Peyer's patch (tissue), 4 donors: Measurements from ENCODE around the gene IL20RB. TPM values are rescaled to one million over a fixed set of nuclear protein-coding genes. Genes with fewer than 3 reads are reported as not detected.
"Not testable (repeated sequence)": the region's sequence is repeated elsewhere in the genome, so short reads cannot be mapped to it uniquely, and the experiment has no call there.

Source experiments
- DNase-seq, 3 donors: peaks; one replicate each; pipeline ENCODE4 v3.0.0-alpha.2; 2017 to 2019
- H3K27ac ChIP-seq, 4 donors: fragments of 200-600 bp; sonication (generic); one replicate each; pipeline ENCODE4 v1.5.1; 2016 to 2019
- H3K27me3 ChIP-seq, 2 donors: fragments of 200-600 bp; sonication (generic); one replicate each; pipeline ENCODE4 v1.5.1; 2019
- H3K36me3 ChIP-seq, 3 donors: fragments of 200-600 bp; sonication (generic); one replicate each; pipeline ENCODE4 v1.5.1; 2016 to 2019
- H3K4me1 ChIP-seq, 4 donors: fragments of 200-600 bp; sonication (generic); one replicate each; pipeline ENCODE4 v1.5.1; 2016 to 2019
- H3K4me3 ChIP-seq, 4 donors: fragments of 200-600 bp; sonication (generic); 1 replicate in 3 of 4; 2 replicates in 1 of 4; pipeline ENCODE4 v1.5.1; 2016 to 2019; ENCODE audit warnings: mild to moderate bottlenecking in 1 of 4
- H3K9me3 ChIP-seq, 4 donors: fragments of 200-600 bp; sonication (generic); one replicate each; pipeline ENCODE4 v1.5.1; 2016 to 2019; ENCODE audit warnings: mild to moderate bottlenecking in 1 of 4
- POLR2A ChIP-seq, 2 donors: fragments of 450-650 bp; IDR thresholded peaks; one replicate each; pipeline ENCODE4 v1.5.1; 2017; ENCODE audit warnings: antibody characterized with exemption in 2 of 2, mild to moderate bottlenecking in 2 of 2, moderate library complexity in 2 of 2
- total RNA-seq, 4 donors: library from RNA; depleted of rRNA; stranded (reverse); fragments of >200 nt; gene quantifications; one replicate each; pipeline ENCODE4 v1.1.0, GENCODE V29; 2016
- TF ChIP-seq, protein P1 (sequence below), 6 experiments: fragments of 450-650 bp in 4 of 6; fragments of 200-600 bp in 2 of 6; sonication (generic) in 1 of 6; IDR thresholded peaks; one replicate each; pipeline ENCODE4 v1.5.1; 2017 to 2019; ENCODE audit warnings: antibody characterized with exemption in 6 of 6, mild to moderate bottlenecking in 3 of 6, moderate library complexity in 1 of 6

The IL20RB gene
- total RNA-seq, 4 donors from 2014 or later, result 0.54 to 1.7 (median 0.81) TPM

GRCh38 chr3:137011153-137011552, 53.4 kb downstream of the IL20RB start:
- H3K9me3 ChIP-seq, result no peaks in the 10 kb centered on the region
- no peak for DNase-seq
- no peaks in the 10 kb centered on the region for H3K36me3 ChIP-seq
- H3K27ac ChIP-seq, result no peak overlapping the region
- H3K27me3 ChIP-seq, result no peaks in the 10 kb centered on the region
- TF ChIP-seq, protein P1, sequence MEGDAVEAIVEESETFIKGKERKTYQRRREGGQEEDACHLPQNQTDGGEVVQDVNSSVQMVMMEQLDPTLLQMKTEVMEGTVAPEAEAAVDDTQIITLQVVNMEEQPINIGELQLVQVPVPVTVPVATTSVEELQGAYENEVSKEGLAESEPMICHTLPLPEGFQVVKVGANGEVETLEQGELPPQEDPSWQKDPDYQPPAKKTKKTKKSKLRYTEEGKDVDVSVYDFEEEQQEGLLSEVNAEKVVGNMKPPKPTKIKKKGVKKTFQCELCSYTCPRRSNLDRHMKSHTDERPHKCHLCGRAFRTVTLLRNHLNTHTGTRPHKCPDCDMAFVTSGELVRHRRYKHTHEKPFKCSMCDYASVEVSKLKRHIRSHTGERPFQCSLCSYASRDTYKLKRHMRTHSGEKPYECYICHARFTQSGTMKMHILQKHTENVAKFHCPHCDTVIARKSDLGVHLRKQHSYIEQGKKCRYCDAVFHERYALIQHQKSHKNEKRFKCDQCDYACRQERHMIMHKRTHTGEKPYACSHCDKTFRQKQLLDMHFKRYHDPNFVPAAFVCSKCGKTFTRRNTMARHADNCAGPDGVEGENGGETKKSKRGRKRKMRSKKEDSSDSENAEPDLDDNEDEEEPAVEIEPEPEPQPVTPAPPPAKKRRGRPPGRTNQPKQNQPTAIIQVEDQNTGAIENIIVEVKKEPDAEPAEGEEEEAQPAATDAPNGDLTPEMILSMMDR (IDR thresholded peaks at IDR 0.05), result no peak
- no peak for TF ChIP-seq POLR2A (IDR thresholded peaks at IDR 0.05)
- H3K4me1 ChIP-seq, result peaks cover 0 to 5% (median 0%) of the 10 kb centered on the region in 4 donors
- H3K4me3 ChIP-seq, result no peak overlapping the region

- Histone ChIP-seq H3K27me3 (no peaks in the 10 kb centered on the region), H3K4me3 (no peak overlapping the region), H3K36me3 (no peaks in the 10 kb centered on the region), H3K9me3 (no peaks in the 10 kb centered on the region), H3K27ac (no peak overlapping the region), H3K4me1 (peaks cover 0 to 5% (median 0%) of the 10 kb centered on the region in 4 donors)
- DNase-seq, result no peak
- TF ChIP-seq, protein P1 (IDR thresholded peaks at IDR 0.05), result no peak
- no peak for TF ChIP-seq POLR2A (IDR thresholded peaks at IDR 0.05)
Observed at GRCh38 chr3:137012097-137012501, 54.3 kb downstream of the IL20RB start.

GRCh38 chr3:137013951-137014688, 56.3 kb downstream of the IL20RB start:
- H3K9me3 ChIP-seq, result no peaks in the 10 kb centered on the region
- TF ChIP-seq POLR2A (IDR thresholded peaks at IDR 0.05), result no peak
- TF ChIP-seq, protein P1 (IDR thresholded peaks at IDR 0.05), result peak; percentile 78 to 97 (median 95)
- H3K27ac ChIP-seq, result peak overlapping the region in 3 of 4 donors; percentile 11 to 29 (median 26)
- H3K36me3 ChIP-seq, result no peaks in the 10 kb centered on the region
- DNase-seq, result peak; percentile 80 to 95 (median 93)
- H3K4me1 ChIP-seq, result peaks cover 0 to 5% (median 0%) of the 10 kb centered on the region in 4 donors
- peak overlapping the region; percentile 7 to 53 (median 40) for H3K4me3 ChIP-seq
- H3K27me3 ChIP-seq, result no peaks in the 10 kb centered on the region

DNA sequence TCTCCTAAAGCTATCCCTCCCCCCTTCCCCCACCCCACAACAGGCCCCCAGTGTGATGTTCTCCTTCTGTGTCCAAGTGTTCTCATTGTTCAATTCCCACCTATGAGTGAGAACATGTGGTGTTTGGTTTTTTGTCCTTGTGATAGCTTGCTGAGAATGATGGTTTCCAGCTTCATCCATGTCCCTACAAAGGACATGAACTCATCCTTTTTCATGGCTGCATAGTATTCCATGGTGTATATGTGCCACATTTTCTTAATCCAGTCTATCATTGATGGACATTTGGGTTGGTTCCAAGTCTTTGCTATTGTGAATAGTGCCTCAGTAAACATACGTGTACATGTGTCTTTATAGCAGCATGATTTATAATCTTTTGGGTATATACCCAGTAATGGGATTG, 59.5 kb downstream of the IL20RB start:
- not testable (repeated sequence) for H3K36me3 ChIP-seq, H3K4me1 ChIP-seq, H3K9me3 ChIP-seq, H3K27me3 ChIP-seq, DNase-seq, H3K4me3 ChIP-seq, H3K27ac ChIP-seq

- Histone ChIP-seq H3K4me3 (no peak overlapping the region), H3K36me3 (no peaks in the 10 kb centered on the region), H3K27ac (no peak overlapping the region), H3K9me3 (no peaks in the 10 kb centered on the region), H3K4me1 (no peaks in the 10 kb centered on the region), H3K27me3 (no peaks in the 10 kb centered on the region)
- TF ChIP-seq, protein P1 (IDR thresholded peaks at IDR 0.05), result no peak
- no peak for TF ChIP-seq POLR2A (IDR thresholded peaks at IDR 0.05)
- DNase-seq, result no peak
Observed at GRCh38 chr3:137020315-137020714, 62.5 kb downstream of the IL20RB start.

DNA sequence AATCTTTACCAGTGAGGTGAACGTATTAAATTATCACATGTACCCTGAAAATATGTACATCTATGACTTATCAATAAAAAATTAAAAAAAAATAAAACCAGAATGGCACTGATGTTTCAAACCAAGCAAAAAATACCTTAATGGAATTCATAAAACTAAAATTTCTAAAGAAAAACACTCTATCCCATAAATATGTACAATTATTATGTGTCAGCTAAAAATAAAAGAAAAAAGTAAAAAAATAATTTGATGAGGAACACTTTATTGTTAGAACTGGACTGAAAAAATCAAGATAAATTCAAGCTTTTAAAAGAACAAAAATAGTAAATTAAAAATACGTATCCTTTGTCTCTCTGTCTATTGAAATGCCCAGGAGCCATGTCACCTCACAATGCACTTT, 63.1 kb downstream of the IL20RB start:
- DNase-seq, result no peak
- TF ChIP-seq POLR2A (IDR thresholded peaks at IDR 0.05), result no peak
- TF ChIP-seq, protein P1 (IDR thresholded peaks at IDR 0.05), result no peak
- no peak overlapping the region for H3K4me3 ChIP-seq

More for the DNA sequence above, 63.1 kb downstream of the IL20RB start:
- Histone ChIP-seq H3K36me3 (no peaks in the 10 kb centered on the region), H3K4me1 (no peaks in the 10 kb centered on the region), H3K9me3 (no peaks in the 10 kb centered on the region), H3K27me3 (no peaks in the 10 kb centered on the region), H3K27ac (no peak overlapping the region)
